IPS DF 19.7 (cell line): ENCODE measurements around the gene GRM7.

Source experiments
- DNase-seq: peaks from one replicate; pipeline ENCODE4 v3.0.0-alpha.2; 2013; ENCODE audit warnings: low read depth, low spot score

The GRM7 gene

GRCh38 chr3:7305561-7305960, 444.6 kb downstream of the GRM7 start:
- DNase-seq: no peak

GRCh38 chr3:7306901-7307300, 446.0 kb downstream of the GRM7 start:
- no peak for DNase-seq

GRCh38 chr3:7307410-7307809, 446.5 kb downstream of the GRM7 start:
- no peak for DNase-seq

- no peak for DNase-seq
Measured at GRCh38 chr3:7309641-7310102, 448.8 kb downstream of the GRM7 start.

- DNase-seq: no peak
Measured at GRCh38 chr3:7315037-7315436, 454.1 kb downstream of the GRM7 start.

- DNase-seq: no peak
Measured at GRCh38 chr3:7322957-7323669, 462.2 kb downstream of the GRM7 start.

- DNase-seq: no peak
Measured at GRCh38 chr3:7328339-7328738, 467.4 kb downstream of the GRM7 start.

- DNase-seq: peak; percentile 30
Measured at GRCh38 chr3:7332696-7333095, 471.8 kb downstream of the GRM7 start.

GRCh38 chr3:7333125-7333524, 472.2 kb downstream of the GRM7 start:
- DNase-seq: peak; percentile 23

- DNase-seq: no peak
Measured at GRCh38 chr3:7340795-7341194, 479.9 kb downstream of the GRM7 start.

GRCh38 chr3:7346364-7346763, 485.4 kb downstream of the GRM7 start:
- no peak for DNase-seq

- no peak for DNase-seq
Measured at GRCh38 chr3:7357101-7357500, 496.2 kb downstream of the GRM7 start.

- DNase-seq: no peak
Measured at GRCh38 chr3:7367968-7368367, 507.1 kb downstream of the GRM7 start.

- no peak for DNase-seq
Measured at GRCh38 chr3:7368597-7368996, 507.7 kb downstream of the GRM7 start.

- DNase-seq: no peak
Measured at GRCh38 chr3:7371693-7372572, 511.0 kb downstream of the GRM7 start.

- DNase-seq: no peak
Measured at GRCh38 chr3:7377103-7377502, 516.2 kb downstream of the GRM7 start.

GRCh38 chr3:7381741-7382140, 520.8 kb downstream of the GRM7 start:
- no peak for DNase-seq

- no peak for DNase-seq
Measured at GRCh38 chr3:7382293-7383010, 521.5 kb downstream of the GRM7 start.

- no peak for DNase-seq
Measured at GRCh38 chr3:7385635-7386034, 524.7 kb downstream of the GRM7 start.

- no peak for DNase-seq
Measured at GRCh38 chr3:7388026-7388425, 527.1 kb downstream of the GRM7 start.

- no peak for DNase-seq
Measured at GRCh38 chr3:7392206-7392605, 531.3 kb downstream of the GRM7 start.

- DNase-seq: no peak
Measured at GRCh38 chr3:7393944-7394605, 533.2 kb downstream of the GRM7 start.
